ENCODE data around the gene CRCP.
"Not testable (repeated sequence)": the region's sequence is repeated elsewhere in the genome, so short reads cannot be mapped to it uniquely, and the experiment has no call there.

The CRCP gene

DNA sequence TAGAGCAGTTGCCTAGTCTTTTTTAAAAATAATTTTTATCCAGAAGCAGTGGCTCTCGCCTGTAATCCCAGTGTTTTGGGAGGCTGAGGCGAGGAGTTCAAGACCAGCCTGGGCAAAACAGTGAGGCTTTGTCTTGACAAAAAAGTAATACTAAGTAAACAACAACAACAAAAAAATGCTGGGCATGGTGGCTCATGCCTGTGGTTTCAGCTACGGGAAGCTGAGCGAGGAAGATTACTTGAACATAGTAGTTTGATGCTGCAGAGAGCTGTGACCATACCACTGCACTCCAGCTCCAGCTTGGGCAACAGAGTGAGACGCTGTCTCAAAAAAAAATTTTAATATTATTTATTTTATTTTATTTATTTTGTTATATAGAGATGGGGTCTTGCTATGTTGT, 59.2 kb downstream of the CRCP start:
- H3K4me3 ChIP-seq (ENCODE audit: control insufficient read depth, low read depth, low read length): no peak overlapping the region
- TF ChIP-seq, protein P1, sequence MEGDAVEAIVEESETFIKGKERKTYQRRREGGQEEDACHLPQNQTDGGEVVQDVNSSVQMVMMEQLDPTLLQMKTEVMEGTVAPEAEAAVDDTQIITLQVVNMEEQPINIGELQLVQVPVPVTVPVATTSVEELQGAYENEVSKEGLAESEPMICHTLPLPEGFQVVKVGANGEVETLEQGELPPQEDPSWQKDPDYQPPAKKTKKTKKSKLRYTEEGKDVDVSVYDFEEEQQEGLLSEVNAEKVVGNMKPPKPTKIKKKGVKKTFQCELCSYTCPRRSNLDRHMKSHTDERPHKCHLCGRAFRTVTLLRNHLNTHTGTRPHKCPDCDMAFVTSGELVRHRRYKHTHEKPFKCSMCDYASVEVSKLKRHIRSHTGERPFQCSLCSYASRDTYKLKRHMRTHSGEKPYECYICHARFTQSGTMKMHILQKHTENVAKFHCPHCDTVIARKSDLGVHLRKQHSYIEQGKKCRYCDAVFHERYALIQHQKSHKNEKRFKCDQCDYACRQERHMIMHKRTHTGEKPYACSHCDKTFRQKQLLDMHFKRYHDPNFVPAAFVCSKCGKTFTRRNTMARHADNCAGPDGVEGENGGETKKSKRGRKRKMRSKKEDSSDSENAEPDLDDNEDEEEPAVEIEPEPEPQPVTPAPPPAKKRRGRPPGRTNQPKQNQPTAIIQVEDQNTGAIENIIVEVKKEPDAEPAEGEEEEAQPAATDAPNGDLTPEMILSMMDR (conservative IDR thresholded peaks at IDR 0.05; ENCODE audit: control insufficient read depth, insufficient read depth, low read depth, low read length): no peak
- DNase-seq (ENCODE audit: low read depth): no peak

DNA sequence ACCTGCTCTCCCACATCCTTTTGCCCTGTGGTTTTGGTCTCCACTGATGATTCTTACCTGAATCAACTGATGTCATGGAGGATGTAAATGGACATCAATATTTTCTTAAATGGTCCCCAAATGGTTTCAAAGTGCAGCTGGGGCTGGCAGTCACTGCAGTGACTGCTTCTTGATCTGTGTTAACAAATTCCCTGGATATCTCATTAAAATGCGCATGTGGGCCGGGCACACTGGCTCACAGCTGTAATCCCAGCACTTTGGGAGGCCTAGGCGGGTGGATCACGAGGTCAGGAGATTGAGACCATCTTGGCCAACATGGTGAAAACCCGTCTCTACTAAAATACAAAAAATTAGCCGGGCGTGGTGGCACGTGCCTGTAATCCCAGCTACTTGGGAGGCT, 60.4 kb downstream of the CRCP start:
- H3K4me3 ChIP-seq (ENCODE audit: control insufficient read depth, low read depth, low read length); DNase-seq (ENCODE audit: low read depth): not testable (repeated sequence)

GRCh38 chr7:66176914-66177313, 62.3 kb downstream of the CRCP start:
- no peak for DNase-seq (ENCODE audit: low read depth)
- TF ChIP-seq, protein P1 (conservative IDR thresholded peaks at IDR 0.05; ENCODE audit: control insufficient read depth, insufficient read depth, low read depth, low read length): no peak
- H3K4me3 ChIP-seq (ENCODE audit: control insufficient read depth, low read depth, low read length): no peak overlapping the region

GRCh38 chr7:66178258-66178657, 63.6 kb downstream of the CRCP start:
- DNase-seq (ENCODE audit: low read depth): no peak
- TF ChIP-seq, protein P1 (conservative IDR thresholded peaks at IDR 0.05; ENCODE audit: control insufficient read depth, insufficient read depth, low read depth, low read length): no peak
- H3K4me3 ChIP-seq (ENCODE audit: control insufficient read depth, low read depth, low read length): no peak overlapping the region

DNA sequence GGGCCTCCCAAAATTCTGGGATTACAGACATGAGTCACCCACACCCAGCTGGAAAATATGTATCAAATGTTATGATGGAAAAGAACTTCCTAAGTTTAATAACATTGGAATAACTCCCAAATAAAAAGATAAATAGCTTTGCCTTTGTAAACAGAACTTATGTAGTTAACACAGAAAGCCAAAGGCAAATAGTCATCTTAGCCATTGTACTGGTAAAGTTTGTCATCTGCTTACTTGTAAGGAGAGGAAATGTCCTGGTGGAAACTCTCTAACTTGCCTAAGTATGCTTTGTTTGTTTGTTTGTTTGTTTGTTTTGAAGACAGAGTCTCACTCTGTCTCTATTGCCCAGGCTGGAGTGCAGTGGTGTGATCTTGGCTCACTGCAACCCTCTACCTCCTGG, 66.7 kb downstream of the CRCP start:
- no peak for DNase-seq (ENCODE audit: low read depth)
- H3K4me3 ChIP-seq (ENCODE audit: control insufficient read depth, low read depth, low read length): no peak overlapping the region
- TF ChIP-seq, protein P1 (conservative IDR thresholded peaks at IDR 0.05; ENCODE audit: control insufficient read depth, insufficient read depth, low read depth, low read length): no peak

- TF ChIP-seq, protein P1 (conservative IDR thresholded peaks at IDR 0.05; ENCODE audit: control insufficient read depth, insufficient read depth, low read depth, low read length): no peak
- no peak overlapping the region for H3K4me3 ChIP-seq (ENCODE audit: control insufficient read depth, low read depth, low read length)
- no peak for DNase-seq (ENCODE audit: low read depth)
Measured at GRCh38 chr7:66181845-66182244, 67.2 kb downstream of the CRCP start.

DNA sequence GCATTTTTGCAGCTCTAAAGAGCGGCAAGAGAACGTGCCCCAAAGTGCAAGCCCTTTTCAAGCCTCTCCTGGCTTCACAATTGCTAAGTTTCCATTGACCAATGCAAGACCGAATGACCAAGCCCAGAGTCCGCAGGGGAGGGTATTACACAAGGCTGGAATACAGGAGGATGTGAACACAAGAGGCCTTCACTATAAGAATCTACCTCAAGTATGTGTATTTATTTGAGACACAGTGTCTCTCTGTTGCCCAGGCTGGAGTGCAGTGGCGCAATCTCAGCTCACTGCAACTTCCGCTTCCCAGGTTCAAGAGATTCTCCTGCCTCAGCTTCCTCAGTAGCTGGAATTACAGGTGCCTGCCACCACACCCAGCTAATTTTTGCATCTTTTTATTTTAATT, 68.3 kb downstream of the CRCP start:
- no peak overlapping the region for H3K4me3 ChIP-seq (ENCODE audit: control insufficient read depth, low read depth, low read length)
- TF ChIP-seq, protein P1 (conservative IDR thresholded peaks at IDR 0.05; ENCODE audit: control insufficient read depth, insufficient read depth, low read depth, low read length): no peak
- no peak for DNase-seq (ENCODE audit: low read depth)

All from fibroblast of mammary gland (primary cell).